ENCODE measurements around the gene TSC1. TPM values are rescaled to one million over a fixed set of nuclear protein-coding genes. Genes with fewer than 3 reads are reported as not detected.

The TSC1 gene
- polyA plus RNA-seq, 1 experiment, result 45.2 TPM

DNA sequence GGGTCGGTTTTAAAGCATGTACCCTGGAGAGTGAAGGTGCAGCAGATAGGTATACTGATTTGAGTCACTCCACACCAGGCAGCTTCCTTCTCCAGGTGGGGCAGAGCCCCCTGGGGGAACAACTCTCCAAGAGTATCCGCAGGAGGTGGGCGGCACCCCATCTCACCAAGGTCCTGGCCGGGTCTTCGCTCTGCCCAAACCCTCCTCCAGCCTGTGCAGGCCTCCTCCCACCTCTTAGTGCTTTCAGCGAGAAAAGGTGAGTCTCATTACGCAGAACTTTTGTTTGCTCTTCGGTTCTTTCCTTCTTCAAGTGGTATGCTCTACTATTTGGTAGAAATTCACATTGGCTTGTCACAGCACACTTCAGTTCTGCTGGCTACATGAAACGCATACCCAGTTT is 52.0 kb downstream of the TSC1 start:
- H3K4me3 ChIP-seq (ENCODE audit: low read depth, low read length), result no peak overlapping the region
- no peaks in the 10 kb centered on the region for H3K27me3 ChIP-seq (ENCODE audit: control insufficient read depth, insufficient read depth, low read length)
- TF ChIP-seq, protein P1, sequence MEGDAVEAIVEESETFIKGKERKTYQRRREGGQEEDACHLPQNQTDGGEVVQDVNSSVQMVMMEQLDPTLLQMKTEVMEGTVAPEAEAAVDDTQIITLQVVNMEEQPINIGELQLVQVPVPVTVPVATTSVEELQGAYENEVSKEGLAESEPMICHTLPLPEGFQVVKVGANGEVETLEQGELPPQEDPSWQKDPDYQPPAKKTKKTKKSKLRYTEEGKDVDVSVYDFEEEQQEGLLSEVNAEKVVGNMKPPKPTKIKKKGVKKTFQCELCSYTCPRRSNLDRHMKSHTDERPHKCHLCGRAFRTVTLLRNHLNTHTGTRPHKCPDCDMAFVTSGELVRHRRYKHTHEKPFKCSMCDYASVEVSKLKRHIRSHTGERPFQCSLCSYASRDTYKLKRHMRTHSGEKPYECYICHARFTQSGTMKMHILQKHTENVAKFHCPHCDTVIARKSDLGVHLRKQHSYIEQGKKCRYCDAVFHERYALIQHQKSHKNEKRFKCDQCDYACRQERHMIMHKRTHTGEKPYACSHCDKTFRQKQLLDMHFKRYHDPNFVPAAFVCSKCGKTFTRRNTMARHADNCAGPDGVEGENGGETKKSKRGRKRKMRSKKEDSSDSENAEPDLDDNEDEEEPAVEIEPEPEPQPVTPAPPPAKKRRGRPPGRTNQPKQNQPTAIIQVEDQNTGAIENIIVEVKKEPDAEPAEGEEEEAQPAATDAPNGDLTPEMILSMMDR (IDR thresholded peaks at IDR 0.05; ENCODE audit: insufficient read depth, low read depth, low read length), result no peak
- CTCF ChIA-PET, result interaction anchor here (1.0 kb wide), 1 partner anchor 10 kb away, joined by 4 read pairs; no protein-coding TSS in a partner anchor
- POLR2A ChIA-PET, result interaction anchor here (0.7 kb wide), 1 partner anchor 24 kb away, joined by 3 read pairs; no protein-coding TSS in a partner anchor
- peaks cover 21% of the 10 kb centered on the region for H3K36me3 ChIP-seq (ENCODE audit: control insufficient read depth, insufficient read depth, low read length)
- no peak for DNase-seq (ENCODE audit: low read depth)

DNA sequence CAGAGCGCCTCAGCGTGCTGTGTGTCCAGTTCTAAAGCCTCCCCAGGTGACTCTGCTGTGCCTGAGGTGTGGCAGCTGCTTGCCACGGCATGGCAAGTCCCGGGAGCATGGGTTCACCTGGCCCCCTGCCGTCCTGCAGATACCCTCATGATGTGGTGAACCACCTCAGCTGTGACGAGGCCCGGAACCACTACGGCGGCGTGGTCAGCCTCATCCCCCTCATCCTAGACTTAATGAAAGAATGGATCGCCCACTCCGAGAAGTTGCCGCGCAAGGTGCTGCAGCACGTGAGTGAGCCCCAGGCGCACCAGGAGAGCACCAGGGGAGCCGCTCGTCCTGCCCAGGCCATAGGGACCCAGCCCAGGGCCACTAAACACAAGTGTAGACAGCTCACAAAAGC is 56.3 kb downstream of the TSC1 start:
- CTCF ChIA-PET, result interaction anchor here (1.1 to 1.2 kb wide), 2 partner anchors 13 to 14 kb away, joined by 3 to 5 read pairs; no protein-coding TSS in a partner anchor
- POLR2A ChIA-PET, result no interaction called here

DNA sequence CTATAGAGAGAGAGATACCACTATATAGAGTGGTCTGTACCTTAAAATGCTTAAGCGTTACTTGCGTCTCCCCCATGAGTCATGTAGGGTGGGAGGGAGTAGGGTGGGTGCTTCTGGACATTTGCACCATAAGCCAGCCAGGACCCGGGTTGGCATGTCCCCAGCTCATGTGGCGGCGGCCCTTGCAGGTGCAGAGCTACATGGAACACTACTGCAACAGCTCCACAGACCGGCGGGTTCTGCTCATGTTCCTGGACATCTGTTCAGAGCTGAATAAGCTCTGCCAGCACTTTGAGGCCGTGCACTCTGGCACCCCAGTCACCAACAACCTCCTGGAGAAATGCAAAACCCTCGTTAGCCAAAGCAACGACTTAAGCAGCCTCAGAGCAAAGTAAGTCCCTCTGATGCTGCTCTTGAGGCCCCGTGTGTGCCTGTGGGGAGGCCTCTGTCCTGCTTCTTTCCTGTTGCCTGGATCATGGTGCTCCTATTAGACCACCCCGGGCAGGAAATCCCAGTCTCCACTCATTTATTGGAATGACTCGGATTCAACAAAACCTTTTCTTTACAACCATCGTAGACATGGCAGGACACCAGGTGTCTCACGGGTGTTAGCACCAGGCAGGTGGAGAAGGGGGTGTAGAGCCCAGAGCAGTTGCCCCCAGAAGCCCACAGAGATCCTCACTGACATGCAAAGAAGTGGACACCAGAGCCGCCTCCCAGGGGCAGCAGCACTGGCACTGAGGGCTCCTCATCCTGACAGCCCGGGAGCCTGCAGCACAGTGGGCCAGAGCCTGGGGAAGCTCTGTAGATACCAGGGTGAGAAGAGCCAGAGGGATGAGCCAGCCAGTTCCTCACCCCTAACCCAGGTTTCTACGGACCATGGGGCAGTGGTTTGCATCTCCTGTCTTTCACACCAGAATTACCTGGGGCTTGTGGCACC is 57.0 kb downstream of the TSC1 start:
- DNase-seq (ENCODE audit: low read depth), result no peak

More for the DNA sequence above, 56.3 kb downstream of the TSC1 start:
- TF ChIP-seq, protein P1 (IDR thresholded peaks at IDR 0.05; ENCODE audit: insufficient read depth, low read depth, low read length), result no peak
- H3K4me3 ChIP-seq (ENCODE audit: low read depth, low read length), result no peak overlapping the region
- peaks cover 1% of the 10 kb centered on the region; the same call in 1 of the 2 replicates for H3K36me3 ChIP-seq (ENCODE audit: control insufficient read depth, insufficient read depth, low read length)
- DNase-seq (ENCODE audit: low read depth), result no peak
- H3K27me3 ChIP-seq (ENCODE audit: control insufficient read depth, insufficient read depth, low read length), result no peaks in the 10 kb centered on the region

DNA sequence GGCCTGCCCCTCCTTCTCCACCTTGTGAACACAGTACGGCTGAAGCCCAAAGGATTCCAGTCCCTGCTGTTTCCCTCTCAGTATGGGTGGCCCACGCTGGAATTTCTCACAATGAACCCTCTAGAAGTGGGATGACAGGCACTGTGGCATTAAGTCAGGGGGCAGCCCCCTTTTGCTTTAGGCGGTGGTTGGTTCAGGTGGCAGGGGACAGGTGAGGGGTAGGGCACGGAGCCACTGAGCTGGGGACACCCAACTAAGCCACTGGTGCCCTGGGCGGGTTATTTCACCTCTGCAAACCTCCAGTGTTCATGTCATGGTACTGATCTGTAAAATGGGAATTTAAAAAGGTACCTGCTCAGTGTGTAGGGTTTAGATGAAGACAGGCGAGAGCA is 58.1 kb downstream of the TSC1 start:
- POLR2A ChIA-PET, result no interaction called here
- TF ChIP-seq, protein P1 (IDR thresholded peaks at IDR 0.05; ENCODE audit: insufficient read depth, low read depth, low read length), result no peak
- CTCF ChIA-PET, result interaction anchor here (1.2 kb wide), 1 partner anchor 15 kb away, joined by 3 read pairs; no protein-coding TSS in a partner anchor

More for the DNA sequence above, 57.0 kb downstream of the TSC1 start:
- POLR2A ChIA-PET, result no interaction called here
- Histone ChIP-seq H3K27me3 (ENCODE audit: control insufficient read depth, insufficient read depth, low read length) (no peaks in the 10 kb centered on the region), H3K36me3 (ENCODE audit: control insufficient read depth, insufficient read depth, low read length) (peaks cover 1% of the 10 kb centered on the region; the same call in 1 of the 2 replicates), H3K4me3 (ENCODE audit: low read depth, low read length) (no peak overlapping the region)
- CTCF ChIA-PET, result interaction anchor here (1.1 to 1.2 kb wide), 2 partner anchors 14 to 15 kb away, joined by 3 to 5 read pairs; no protein-coding TSS in a partner anchor
- TF ChIP-seq, protein P1 (IDR thresholded peaks at IDR 0.05; ENCODE audit: insufficient read depth, low read depth, low read length), result no peak

DNA sequence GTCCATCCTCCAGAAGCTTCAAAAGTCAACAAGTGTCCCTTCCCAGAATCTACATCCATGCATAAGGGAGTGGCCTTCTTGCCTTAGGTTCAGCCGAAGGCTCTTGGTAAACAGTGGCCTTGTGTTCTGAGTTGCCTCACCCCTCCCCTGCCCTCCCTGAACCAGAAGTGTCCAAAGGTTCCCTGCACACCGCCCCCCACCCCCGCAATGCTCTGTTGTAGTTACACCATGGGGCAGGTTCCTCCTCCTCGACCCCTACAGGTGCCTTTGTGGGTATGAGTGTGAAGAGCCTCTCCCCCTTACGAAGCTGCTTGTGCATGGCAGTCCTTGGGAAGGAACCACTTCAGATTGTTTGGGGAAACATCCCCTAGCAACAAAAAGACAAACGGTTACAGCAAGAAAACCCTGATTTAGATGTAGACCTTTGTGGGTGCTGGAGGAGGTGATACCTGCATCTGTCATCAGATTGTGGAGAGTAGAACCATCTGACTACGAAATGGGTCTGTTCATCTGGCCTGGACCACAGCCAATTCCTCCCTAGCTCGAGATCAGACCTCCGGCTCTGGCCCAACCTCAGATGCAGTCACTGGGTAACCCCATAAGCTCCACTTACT is 58.6 kb downstream of the TSC1 start:
- no peaks in the 10 kb centered on the region for H3K27me3 ChIP-seq (ENCODE audit: control insufficient read depth, insufficient read depth, low read length)
- no peak overlapping the region for H3K4me3 ChIP-seq (ENCODE audit: low read depth, low read length)
- DNase-seq (ENCODE audit: low read depth), result no peak
- TF ChIP-seq, protein P1 (IDR thresholded peaks at IDR 0.05; ENCODE audit: insufficient read depth, low read depth, low read length), result no peak
- POLR2A ChIA-PET, result no interaction called here
- CTCF ChIA-PET, result interaction anchor here (1.2 kb wide), 1 partner anchor 16 kb away, joined by 3 read pairs; no protein-coding TSS in a partner anchor
- peaks cover 1% of the 10 kb centered on the region; the same call in 1 of the 2 replicates for H3K36me3 ChIP-seq (ENCODE audit: control insufficient read depth, insufficient read depth, low read length)

More for the DNA sequence above, 58.1 kb downstream of the TSC1 start:
- no peak for DNase-seq (ENCODE audit: low read depth)
- peaks cover 1% of the 10 kb centered on the region; the same call in 1 of the 2 replicates for H3K36me3 ChIP-seq (ENCODE audit: control insufficient read depth, insufficient read depth, low read length)
- no peak overlapping the region for H3K4me3 ChIP-seq (ENCODE audit: low read depth, low read length)
- H3K27me3 ChIP-seq (ENCODE audit: control insufficient read depth, insufficient read depth, low read length), result no peaks in the 10 kb centered on the region

Data from BJ (cell line).